ENCODE measurements around the gene CACNA2D3.

Gene CACNA2D3

DNA sequence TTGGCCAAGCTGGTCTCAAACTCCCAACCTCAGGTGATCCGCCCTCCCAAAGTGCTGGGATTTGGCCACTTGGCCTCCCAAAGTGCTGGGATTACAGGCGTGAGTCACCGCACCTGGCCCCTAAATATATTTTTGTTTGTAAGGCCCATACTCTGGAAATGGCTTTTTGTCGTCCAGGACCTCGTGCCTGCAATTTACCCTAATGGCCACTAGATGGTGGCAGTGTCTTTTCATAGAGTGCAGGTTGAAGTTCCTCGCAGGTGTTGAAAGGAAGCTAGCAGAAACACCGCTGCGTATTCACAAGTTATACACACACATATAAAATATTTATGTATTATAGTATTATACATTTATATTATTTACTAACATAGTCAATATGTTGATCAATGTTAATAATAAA lies 708.3 kb downstream of the CACNA2D3 start:
- no peak for DNase-seq

DNA sequence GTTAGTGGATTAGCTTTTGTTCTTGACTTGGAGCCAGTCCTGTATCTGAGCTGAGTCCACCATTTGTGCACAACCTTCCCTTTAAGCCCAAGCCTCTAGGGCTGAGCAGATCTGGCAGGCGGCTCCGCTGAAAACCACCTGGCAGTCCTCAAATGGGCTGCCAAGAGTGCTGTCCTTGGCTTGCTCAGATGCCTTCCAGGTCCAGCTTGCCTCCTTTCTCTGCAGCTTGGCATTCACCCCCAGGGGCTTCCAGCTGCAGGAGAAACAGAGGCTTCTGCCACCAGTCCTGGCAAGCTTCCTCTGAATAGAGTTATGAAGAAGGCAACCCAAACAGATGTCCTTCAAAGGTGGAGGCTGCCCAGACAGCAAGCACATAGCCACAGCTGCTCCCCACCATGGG lies 708.8 kb downstream of the CACNA2D3 start:
- no peak for DNase-seq

DNA sequence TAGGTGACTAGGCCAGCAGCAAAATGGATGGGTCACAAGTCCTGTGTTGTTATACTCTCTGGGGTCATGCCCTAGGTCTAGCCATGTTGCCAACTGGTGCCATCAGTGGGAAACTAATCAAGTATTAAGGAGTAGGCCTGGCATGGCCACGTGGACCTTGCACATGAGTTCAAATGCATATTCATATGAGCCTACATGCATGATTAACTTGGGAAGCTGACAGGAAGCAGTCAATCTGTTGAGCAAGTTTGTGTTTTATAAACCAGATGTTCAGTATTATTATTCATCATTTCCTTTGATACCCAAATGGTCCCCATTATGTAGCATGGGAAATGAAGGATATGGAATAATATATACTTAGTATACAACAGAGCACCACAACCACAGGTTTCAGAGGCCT lies 710.5 kb downstream of the CACNA2D3 start:
- no peak for DNase-seq

DNA sequence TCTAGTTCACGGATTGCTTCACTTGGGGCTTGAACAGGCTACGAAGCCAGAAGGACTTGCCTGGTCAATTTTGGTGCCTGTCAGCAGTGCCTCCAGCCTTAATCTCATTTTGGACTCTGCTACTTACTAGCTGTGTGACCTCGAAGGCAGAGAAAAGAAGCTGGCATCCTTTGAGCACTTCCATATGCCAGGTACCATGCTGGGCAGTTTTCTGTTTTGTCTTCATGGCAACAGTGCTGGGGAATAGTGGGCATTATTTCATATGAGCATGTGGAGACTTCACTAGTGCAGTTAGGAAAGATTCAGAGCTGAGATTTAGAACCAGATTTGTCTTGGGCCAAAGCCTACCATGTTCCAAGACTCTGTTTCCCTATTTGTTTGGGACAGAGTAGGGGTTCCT lies 713.3 kb downstream of the CACNA2D3 start:
- no peak for DNase-seq

DNA sequence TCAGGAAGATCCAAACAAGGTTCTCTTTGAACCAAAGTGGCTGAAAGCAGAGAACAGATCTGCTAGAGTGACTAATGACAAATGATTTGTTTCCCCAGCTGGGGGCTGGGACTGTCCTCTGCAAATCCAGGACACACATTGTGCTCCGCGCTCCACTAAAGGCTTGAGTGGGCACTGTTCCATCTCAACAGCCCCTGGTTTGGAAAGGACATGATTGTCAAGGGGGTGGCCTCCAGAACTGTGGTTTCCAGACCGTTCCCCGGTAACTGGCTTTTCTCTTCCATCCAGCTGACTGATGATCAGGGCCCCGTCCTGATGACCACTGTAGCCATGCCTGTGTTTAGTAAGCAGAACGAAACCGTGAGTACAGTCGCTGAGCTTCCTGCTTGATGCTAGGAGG lies 714.5 kb downstream of the CACNA2D3 start:
- no peak for DNase-seq

DNA sequence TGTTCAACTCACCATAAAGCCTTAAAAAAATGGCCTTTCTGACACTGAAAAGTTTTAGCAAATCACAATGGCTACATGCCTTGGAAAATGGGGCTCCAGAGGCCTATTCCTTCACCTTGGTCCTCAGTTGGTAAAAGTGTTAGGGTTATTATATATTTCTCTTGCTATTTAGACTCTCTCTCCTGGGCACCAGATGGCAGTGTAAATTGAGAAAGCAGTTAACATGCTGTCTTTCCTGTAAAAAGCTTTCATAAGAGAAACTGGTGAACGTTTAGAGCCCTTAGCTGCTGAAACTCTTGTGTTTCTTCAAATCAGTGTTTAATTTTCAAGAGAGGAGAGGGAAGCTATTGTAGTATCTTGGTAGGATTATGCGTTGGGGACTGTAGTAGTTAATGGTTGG lies 715.6 kb downstream of the CACNA2D3 start:
- no peak for DNase-seq

DNA sequence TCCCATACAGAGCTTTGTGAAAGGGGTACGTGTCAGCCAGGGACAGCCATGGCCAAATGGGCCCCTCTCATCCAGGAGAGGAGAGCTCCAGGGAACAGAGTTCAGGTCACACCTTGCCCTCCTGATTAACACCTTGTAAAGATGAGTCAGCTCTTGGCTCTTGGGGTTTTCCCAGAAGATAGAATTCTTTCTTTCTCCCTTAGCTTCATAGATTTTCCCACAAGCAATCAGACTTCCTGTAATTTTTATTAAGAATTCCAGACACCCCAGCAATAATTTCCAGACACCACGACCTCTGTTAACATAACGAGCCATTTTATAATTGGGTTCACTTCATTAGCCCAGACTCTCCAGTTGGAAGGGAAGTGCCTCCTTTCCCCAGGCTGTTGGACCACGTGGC lies 719.1 kb downstream of the CACNA2D3 start:
- DNase-seq: no peak

DNA sequence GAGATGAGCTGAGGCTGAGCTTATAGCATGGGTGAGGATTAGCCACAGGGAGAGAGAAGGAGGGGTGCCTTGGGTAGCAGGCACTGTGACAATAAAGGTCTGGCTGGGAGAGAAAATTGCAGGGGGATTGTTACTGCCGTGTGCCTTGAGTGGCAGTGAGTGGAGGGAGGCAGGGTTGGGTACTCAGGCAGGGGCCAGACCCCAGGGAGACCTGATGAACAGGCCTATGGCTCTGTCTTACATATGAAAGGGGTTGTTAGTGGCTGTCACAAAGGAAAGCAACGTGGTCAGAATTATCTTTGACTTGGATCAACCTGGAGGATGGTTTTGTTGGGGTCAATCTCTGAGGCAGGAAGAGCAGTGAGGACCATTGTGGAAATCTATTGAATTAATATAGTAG lies 721.0 kb downstream of the CACNA2D3 start:
- DNase-seq: no peak

DNA sequence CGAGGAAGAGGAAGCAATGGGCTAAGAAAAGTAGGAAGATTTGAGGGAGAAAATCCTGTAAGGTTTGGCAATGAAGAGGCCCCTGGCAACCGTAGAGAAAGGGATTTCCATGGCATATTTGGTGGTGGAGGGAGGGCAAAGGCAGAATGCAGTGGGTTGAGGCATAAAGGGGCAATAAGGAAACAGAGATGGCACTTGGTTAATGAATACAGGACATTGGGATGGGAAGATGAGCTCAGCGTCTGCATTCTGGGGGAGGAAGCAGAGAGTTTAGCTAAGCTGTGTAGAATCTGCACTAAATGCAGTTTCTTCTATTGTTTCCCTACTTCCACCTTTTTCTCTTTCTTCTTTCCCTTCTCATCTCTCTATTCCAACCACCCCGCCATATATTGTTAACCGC lies 721.9 kb downstream of the CACNA2D3 start:
- DNase-seq: no peak

DNA sequence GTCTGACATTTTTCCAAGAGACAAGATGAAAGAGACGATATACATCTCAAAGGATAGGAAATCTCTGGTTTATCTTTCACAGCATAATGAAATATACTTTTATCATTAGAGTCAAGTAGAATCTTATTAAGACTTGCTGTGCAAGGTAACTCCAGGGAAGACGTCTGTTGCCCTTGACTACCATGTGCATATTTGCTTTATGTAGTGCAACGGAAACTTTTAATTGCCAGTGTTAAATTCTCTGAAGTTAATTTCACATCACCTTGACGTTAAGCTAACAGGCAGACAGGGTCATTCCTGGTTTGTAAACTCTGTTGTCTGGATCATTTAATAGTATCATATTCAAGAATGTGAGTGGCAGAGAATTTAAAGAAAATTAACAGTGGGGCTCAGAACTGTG lies 722.7 kb downstream of the CACNA2D3 start:
- DNase-seq: no peak

DNA sequence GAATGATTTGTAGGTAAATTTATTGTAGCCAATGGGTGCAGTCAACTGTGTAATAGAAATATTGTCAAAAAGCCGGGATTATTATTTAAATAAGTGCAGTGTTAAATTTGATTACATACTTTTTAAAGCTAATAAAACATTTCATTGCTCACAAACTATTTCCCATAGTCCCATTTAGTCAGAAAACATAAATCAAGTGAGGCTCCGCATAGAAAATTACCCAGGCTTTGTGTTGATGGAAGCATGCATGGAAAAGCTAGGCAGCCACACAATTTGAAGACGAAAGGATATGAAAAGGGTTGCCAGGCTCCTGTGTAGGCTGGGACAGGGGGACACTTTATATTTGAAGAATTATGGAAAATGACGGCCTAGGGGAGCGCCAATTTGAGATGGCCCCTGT lies 723.2 kb downstream of the CACNA2D3 start:
- DNase-seq: no peak

DNA sequence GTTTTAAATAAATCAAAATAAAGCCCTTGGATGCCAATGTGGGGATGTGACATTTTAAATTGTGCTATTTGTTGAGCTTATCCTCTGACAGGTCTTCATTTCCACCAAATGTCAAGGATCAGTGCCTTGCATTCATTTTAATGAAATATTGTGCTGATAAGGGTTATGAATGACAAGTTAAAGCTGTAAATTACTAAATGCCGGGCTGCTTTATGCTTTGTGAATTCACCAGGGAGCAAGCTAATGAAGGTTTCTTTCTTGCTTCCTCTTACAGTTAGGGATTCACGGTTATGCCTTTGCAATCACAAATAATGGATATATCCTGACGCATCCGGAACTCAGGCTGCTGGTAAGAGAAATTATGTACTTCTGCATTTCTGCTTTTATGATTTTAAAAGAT lies 723.8 kb downstream of the CACNA2D3 start:
- DNase-seq: no peak

DNA sequence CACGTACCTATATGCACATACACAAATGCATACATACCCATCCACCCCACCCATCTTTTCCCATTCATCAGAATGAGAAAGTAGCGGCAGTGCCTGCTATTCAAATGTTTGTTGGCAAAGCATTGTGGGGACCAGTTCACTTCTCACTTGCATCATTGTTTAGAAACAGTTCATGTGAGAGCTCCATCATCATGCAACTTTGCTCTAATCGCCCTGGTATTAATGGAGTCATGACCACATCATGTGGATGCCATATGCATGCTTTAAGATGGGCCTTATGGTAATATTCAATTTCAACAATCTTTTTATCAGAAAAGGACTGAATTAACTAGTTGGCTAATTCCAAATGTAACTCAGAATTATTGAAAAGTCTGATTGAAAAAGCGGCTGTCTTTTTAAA lies 725.0 kb downstream of the CACNA2D3 start:
- no peak for DNase-seq

DNA sequence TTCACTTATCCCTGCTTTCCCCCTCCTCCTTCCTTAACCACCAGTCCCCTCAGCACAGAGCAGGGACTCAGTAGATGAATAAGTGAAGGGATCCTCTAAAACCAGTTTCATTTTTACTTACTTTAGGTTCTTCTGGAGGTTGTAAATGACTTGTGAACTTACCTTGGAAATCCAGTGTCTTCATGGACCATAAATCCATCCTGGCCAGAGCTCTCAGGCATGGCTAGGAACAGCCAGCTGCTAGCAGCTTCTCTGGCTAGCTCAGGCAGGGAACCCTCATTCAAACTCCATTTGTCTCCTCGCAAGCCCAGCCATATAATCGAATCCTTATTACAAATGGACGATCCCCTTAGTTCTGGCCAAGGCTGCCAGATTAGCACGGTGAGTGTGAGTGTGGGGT lies 727.0 kb downstream of the CACNA2D3 start:
- DNase-seq: no peak

DNA sequence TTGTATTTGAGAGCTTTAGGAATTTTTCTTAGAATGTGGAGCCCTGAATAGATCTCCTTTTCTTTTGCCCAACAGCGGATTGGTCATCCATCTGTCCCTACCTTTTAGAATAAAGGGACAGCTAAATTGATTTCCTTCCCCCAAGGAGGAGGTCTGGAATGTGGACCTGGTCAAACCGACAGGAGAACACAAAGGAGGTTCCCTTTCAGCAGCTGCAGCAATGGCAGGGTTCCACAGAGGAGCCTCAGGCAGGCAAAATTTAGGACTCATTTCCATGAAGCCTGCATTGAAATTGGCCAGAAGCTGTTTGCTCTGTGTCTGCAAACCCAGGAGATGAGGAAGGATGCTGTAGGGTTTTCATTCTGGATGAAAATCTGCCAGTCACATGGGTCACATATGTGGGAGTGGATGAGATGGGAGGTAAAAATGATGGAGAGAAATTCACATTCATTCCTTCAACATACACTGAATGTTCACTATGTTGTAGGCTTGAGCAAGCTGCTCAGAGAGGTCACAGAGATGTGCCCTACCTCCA lies 728.2 kb downstream of the CACNA2D3 start:
- no peak for DNase-seq

DNA sequence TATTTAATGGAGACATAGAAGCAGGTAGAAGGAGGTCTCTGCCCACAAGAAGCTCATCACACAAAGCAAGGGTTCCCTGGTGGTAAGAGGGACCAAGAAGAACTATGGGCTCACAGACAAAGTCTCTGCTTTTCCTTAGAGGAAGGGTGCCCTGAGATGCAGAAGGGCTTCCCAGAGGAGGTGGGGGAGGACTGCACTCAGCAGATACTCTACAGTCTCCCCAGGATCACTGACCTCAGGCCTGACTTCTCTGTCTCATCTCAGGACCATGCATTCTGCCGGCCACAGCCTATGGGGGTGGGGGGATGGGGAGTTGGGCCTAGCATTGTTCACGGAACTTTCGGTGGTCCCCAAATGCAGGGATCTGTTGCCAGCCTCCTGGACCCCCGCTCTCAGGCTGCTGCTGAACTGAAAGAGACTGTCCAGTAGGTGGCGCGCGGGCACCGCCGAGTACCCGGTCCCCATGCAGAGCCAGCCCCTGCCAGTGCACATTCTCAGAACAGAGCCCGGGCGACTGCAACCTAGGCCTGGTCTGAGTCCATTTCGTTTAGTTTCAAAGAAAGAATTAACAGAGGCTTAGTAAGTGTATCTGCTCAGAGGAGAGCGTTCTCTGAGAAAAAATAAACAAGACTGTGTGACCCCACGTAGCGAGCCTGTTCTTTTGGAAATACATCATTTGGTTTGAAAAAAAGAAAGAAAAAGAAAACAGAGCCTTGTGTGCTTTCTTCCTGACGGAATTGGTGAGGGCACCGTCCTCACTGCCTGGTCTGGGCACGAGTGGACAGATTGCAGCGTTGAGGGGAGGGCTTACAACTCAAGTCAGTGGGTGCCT lies 731.4 kb downstream of the CACNA2D3 start:
- DNase-seq: peak; percentile 24

DNA sequence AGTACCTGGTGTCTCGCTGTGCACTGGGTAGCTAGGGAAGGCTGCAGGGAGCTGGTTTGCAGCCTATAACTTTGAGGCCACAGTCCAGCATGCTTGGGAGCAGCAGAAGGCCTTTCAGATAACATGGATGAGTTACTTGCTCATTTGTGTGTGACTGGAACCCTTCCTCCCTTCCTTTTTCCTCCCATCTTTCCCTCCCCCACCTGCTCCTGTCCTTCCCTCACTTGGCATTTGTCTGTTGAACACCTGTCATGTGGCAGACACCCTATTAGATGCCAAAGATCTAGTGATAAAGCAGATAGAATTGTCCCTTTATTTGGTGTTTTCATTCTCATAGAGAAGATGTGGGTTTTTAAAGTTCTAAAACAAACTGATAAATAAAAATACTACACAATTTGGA lies 733.9 kb downstream of the CACNA2D3 start:
- no peak for DNase-seq

DNA sequence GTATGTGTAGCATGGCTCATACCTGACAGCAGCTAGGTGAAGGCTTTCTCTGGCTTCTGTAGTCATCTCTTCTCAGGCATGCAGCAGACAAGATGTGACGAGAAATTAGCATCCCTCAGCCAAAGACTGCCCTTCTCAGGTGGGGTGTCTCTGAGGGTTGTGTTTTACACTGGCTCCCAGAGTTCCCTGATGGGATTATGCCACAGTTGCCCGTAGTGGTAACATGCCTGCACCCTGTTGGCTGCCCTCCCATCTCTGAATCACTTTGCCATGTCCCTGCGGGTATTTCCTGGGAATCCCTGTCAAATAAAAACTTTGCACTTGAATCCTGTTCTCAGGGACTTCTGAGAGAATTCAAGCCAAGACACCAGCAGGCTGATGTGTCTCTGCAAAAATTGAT lies 735.0 kb downstream of the CACNA2D3 start:
- no peak for DNase-seq

DNA sequence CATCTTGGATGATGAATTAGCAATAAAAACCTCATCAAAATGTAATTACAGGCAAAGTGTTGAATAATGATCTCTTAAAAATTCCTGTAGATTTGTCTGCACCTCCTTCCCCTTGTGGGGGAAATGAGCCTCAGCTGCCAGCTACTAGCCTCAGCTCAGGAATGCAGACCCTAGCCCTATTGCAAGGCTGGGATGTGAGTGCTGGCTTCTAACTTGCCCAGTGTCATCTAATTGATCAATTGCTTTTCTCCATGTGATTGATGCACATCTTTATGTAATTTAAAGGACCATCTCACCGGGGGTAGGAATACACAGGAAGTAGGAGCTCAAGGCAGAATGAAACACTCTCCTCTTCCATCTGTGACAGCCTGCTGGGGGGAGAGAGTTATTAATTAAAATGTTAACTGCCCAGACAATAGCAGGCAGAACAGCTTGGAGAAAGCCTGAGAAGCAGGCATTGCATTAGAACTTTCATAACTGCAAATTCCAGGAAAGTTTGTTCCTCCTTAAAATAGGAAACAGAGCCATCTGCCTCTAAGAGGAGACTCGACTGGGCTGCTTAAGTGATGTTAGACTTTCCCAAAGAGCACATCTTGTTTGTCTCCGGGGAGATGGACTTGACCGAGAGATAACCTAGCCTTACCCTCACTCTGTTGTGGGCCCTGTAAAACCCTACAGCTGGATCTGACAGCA lies 735.9 kb downstream of the CACNA2D3 start:
- no peak for DNase-seq

DNA sequence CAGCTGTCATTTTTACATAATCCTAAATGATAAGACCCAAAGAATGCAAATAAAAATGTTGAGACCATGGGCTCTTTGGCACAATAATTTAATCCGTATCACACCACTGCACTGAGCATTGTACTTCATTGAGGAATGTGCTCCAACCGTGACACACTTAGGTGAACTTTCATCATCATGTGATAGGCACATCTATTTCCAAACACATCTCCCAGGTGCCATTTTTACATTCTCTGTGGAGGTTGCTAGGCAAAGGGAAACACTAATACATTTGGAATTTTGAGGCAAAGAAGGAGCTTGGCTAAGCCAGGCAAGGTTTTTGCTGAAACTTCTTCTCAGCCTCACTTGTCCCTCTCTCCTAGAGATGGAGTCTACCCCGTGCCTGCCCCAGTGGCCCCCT lies 736.8 kb downstream of the CACNA2D3 start:
- no peak for DNase-seq

DNA sequence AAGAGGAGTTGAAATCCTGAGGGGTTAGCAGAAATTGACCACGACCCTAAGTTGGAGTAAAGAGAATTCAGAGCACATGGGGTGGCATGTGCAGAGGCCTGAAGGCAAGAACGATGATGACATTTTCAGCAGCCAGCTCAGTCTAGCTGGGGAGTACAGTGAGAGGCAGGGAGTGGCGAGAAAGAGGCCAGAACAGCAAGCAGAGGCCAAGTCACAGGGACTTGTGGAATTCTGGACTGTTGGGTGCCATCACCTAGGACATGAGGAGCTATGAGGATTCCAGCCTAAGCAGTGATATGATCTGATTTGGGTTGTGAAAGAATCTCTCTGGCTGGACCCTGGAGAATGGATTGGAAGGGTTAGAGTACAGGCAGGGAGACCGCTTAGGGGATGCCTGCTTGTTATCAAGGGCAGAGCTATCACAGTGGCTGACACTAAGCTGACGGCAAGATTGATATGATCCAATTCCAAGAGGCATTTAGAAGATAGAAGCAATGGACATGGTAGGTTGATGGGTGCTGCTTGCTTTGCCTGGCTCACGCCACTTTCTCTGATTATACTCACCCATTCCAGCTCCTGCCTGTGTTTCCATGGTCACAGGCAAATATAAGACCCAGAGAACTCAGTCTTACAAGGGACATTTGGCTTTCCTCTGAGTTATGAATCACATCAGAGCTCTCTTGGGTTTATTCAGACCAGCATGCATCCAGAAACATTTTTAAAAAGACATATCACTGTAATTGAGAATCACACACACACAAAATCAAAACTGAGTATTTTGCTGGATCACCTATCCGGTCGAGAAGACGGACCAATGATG lies 739.1 kb downstream of the CACNA2D3 start:
- no peak for DNase-seq

DNA sequence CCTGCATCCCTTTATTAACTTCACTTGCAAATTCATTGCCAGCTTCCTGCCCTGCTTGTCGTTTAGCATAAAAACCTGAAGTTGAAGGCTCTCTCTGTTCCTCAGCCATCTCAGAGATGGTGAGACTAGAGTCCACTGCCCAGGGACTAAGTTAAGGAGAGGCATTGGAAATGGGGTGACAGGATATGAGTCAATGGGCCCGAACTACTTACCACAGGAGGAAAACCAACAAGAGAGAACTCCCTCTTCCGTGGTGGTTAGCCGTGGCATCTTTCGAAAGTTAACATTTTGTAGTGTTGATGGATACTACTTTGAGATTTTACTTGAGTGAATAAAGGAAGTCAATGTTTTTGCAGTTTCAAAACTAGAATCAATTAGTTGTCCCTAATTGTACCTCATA lies 740.2 kb downstream of the CACNA2D3 start:
- DNase-seq: no peak

DNA sequence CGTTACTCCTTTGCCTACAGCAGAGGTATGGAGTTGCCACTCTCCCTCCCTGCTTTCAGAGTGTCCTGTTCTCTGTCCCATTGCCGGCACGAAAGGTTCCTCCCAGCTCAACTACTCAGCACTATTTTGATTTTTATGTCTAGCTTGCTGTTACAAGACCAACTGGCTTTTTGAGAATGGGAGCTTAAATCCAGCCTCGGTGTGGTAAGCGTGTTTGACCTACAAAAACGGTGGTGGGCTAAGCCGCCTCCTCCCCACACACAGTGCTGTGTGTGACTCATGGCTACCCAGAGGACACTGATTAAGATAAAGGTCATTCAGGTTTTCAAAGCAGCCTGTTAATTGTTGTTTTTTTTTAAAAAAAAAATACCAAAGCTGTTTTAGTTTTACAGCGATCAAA lies 741.0 kb downstream of the CACNA2D3 start:
- no peak for DNase-seq

DNA sequence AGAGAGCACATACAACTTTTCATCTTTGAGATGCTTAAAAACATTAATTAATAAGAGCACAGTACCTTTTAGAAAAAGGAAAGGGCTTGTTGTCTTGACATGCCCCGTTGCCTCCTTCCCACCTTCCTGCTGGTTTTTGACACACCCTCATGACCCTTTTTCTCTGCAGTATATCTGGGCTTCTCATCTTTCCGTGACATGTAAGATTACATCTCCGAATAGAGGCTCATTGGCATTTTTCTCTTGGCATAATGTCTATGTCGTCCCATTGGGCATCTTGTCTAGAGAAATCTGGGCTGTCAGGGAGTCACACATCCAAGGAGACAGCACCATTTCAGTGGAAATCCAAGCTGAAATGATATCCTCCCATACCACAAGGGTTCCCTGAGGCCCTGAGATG lies 741.4 kb downstream of the CACNA2D3 start:
- no peak for DNase-seq
